Prostate gland (tissue), 2 donors: ENCODE measurements around the gene TMPRSS6.

Experiments
- CTCF ChIP-seq, 4 experiments: fragments of 200-600 bp in 2 of 4; fragments of 450-650 bp in 2 of 4; sonication (generic) in 2 of 4; IDR thresholded peaks; 1 replicate in 3 of 4; 2 replicates in 1 of 4; pipeline ENCODE4 v1.5.1; 2016 to 2019; ENCODE audit warnings: antibody characterized with exemption in 4 of 4, mild to moderate bottlenecking in 2 of 4, moderate library complexity in 2 of 4
- POLR2A ChIP-seq: fragments of 450-650 bp; IDR thresholded peaks from one replicate; pipeline ENCODE4 v1.6.1; 2016; ENCODE audit warnings: antibody characterized with exemption, mild to moderate bottlenecking
- POLR2AphosphoS5 ChIP-seq: sonication (generic); formaldehyde crosslinking; IDR thresholded peaks from one replicate; pipeline ENCODE4 v1.6.1; 2017; ENCODE audit warnings: antibody characterized with exemption

GRCh38 chr22:37036655-37037377 lies 72.7 kb downstream of the TMPRSS6 start:
- no peak for TF ChIP-seq CTCF (IDR thresholded peaks at IDR 0.05)
- TF ChIP-seq POLR2AphosphoS5, result no peak
- TF ChIP-seq POLR2A, result no peak
